Measurements from ENCODE around the gene KAT6B.
"Not testable (repeated sequence)": the region's sequence is repeated elsewhere in the genome, so short reads cannot be mapped to it uniquely, and the experiment has no call there.

KAT6B gene

DNA sequence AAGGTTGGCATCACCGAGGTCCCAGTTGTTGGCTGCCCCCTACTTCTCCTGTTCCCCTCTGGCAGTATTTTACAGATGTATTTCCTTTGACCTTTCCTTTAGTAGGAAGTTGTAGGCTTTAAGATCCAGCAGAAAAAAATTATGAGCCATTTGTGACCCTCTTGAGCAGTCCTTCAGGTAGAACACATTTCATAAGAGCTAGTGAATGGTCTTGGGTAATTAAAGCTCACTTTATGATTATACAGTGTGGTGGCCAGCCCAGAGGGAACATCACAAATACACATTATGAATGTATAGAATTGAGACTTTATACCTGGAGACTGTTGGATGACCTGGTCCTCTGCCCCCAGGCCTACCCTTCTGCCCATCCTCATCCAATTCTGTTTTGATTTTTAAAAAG lies 57.0 kb downstream of the KAT6B start:
- H3K9me3 Mint-ChIP-seq: no peaks in the 10 kb centered on the region
- H3K27ac Mint-ChIP-seq: no peak overlapping the region
- no peaks in the 10 kb centered on the region for H3K36me3 Mint-ChIP-seq
- H3K4me1 Mint-ChIP-seq: peaks cover 59% of the 10 kb centered on the region
- H3K27me3 Mint-ChIP-seq: no peaks in the 10 kb centered on the region
- H3K4me3 Mint-ChIP-seq: no peak overlapping the region

DNA sequence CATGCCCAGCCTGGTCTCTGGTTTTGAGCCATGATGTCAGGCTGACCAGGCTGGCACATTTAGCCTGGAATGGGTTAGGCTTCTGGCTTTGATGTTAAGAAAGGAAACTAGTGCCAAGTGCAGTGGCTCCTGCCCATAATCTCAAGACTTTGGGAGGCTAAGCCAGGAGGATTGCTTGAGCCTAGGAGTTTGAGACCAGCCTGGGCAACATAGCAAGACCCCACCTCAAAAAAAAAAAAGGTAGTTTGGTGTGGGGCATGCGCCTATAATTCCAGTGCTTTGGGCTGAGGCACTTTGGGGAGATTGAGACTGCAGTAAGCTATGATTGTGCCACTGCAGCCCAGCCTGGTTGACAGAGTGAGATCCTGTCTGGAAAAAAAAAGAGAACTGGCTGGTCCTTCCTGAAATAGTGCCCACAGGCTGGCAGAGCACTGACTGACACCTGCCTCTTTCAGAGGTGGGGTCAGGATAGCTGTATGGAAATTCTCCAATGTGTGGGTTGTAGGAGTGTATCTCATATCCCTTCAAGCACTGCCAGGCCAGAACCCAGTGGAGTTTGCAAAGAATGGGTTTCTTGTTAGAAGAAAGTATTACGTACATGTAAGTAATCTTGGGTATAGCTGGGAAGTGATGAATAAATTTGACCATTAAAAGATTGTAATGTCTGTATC lies 61.3 kb downstream of the KAT6B start:
- H3K27me3 Mint-ChIP-seq: no peaks in the 10 kb centered on the region
- H3K36me3 Mint-ChIP-seq: no peaks in the 10 kb centered on the region
- H3K27ac Mint-ChIP-seq: peak overlapping the region; percentile 12
- H3K9me3 Mint-ChIP-seq: no peaks in the 10 kb centered on the region
- peaks cover 69% of the 10 kb centered on the region for H3K4me1 Mint-ChIP-seq
- H3K4me3 Mint-ChIP-seq: no peak overlapping the region

DNA sequence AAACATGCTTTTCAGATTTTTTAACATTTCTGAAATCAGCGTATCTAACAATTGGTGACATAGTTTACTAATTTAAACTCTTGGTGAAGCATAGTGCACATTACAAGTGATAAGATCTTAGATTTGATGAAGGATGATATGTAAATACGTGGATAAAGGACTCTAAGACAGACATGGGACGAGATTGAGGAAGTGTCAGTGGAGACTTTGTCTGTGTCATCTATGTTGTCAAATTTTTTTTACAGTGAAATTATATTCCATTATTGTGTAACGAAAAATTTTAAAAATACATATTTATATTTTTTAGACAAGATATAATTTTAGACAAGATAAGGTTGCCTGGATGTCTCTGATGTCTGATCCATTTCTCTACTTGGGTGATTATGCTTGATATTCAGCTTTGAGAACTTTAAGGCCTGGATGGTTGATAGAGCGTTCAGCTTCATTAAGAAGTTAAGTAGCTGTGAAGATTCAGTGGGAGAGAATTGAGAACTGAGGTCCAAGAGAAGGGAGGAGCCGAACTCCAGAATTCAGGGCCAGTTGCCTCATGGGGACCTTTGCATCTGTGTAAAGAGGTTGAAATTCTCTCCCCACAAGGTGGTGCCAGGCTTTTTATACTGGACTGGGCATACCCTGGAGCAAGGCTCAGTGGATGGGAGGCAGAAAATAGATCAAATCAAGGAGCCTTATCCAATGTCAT lies 62.7 kb downstream of the KAT6B start:
- H3K9me3 Mint-ChIP-seq: no peaks in the 10 kb centered on the region
- H3K27ac Mint-ChIP-seq: peak overlapping the region; percentile 26
- no peaks in the 10 kb centered on the region for H3K27me3 Mint-ChIP-seq
- H3K4me3 Mint-ChIP-seq: no peak overlapping the region
- H3K4me1 Mint-ChIP-seq: peaks cover 60% of the 10 kb centered on the region
- no peaks in the 10 kb centered on the region for H3K36me3 Mint-ChIP-seq

DNA sequence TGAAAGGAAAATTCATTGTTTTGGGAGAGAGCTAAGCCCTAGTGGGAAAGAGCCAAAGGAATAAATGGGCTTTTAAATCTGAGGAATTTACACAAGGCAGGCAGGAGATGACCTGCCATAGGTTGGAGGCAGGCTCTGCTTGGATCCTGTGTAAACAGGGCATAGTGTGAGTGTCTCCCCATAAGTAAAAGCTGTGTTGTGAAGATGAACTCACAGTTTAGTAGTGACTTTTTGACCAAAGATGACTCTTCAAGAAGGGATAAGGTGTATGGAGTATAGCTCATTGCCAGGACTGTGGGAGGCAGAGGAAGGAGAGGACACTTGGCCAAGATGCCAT lies 63.2 kb downstream of the KAT6B start:
- no peaks in the 10 kb centered on the region for H3K9me3 Mint-ChIP-seq
- H3K27ac Mint-ChIP-seq: peak overlapping the region; percentile 26
- peaks cover 63% of the 10 kb centered on the region for H3K4me1 Mint-ChIP-seq
- H3K27me3 Mint-ChIP-seq: no peaks in the 10 kb centered on the region
- H3K4me3 Mint-ChIP-seq: no peak overlapping the region
- no peaks in the 10 kb centered on the region for H3K36me3 Mint-ChIP-seq

DNA sequence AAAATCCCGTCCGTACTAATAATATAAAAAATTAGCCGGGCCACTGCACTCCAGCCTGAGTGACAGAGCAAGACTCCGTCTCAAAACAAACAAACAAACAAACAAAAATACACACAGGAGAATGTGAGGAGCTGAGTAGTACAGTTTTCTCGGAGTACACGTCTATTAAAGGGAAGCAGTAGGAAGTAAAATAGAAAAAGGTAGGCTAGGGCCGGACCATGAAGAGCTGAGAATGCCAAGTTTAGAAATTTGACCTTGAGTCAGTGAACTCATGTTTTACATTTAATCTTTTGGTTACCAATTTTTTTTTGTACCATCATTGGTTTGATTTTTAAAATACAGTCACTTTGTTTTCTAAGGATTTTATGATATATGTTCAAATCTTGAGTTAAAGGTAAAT lies 64.1 kb downstream of the KAT6B start:
- no peaks in the 10 kb centered on the region for H3K27me3 Mint-ChIP-seq
- H3K36me3 Mint-ChIP-seq: peaks cover 2% of the 10 kb centered on the region
- H3K9me3 Mint-ChIP-seq: no peaks in the 10 kb centered on the region
- H3K27ac Mint-ChIP-seq: peak overlapping the region; percentile 68
- H3K4me1 Mint-ChIP-seq: peaks cover 71% of the 10 kb centered on the region
- no peak overlapping the region for H3K4me3 Mint-ChIP-seq

DNA sequence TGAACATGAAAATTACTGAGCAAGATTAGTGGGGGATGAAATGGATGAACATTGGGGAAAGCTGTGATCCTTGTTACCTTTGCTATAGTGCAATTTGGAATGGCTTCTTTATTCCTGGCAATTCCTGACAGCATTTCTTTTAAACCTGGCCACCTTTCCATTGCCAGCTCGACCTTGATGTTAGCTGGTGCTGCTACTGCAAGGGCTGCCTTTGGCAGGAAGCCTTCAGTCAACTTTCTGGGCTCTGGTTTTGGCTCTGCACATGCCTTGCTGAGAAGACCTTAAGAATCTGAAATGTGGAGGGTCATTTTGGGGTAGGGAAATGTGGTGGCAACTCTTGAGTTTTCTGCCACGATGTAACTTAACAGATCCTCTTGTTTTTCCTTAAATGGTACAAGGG lies 64.7 kb downstream of the KAT6B start:
- no peaks in the 10 kb centered on the region for H3K9me3 Mint-ChIP-seq
- H3K4me1 Mint-ChIP-seq: peaks cover 73% of the 10 kb centered on the region
- H3K36me3 Mint-ChIP-seq: peaks cover 5% of the 10 kb centered on the region
- H3K4me3 Mint-ChIP-seq: no peak overlapping the region
- H3K27ac Mint-ChIP-seq: peak overlapping the region; percentile 8
- no peaks in the 10 kb centered on the region for H3K27me3 Mint-ChIP-seq

DNA sequence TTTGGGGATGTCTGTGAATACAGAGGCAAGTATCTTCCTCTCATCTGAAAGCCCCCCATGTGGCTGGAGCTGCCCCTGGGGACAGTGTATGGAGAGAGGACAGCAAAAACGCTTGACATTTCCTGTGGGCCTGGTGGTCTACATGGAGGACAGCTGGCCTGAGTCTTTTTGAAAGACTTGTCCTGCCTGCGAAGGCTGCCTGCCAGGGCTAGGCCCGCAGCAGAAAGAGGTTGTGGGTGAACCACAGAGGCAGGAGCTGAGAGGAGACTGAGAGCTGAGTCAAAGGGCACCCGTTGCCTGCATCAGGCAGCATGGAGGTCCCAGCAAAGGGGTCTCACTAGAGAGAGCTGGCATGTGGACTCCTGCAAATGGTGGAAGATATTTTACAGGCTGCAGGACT lies 66.4 kb downstream of the KAT6B start:
- no peak overlapping the region for H3K4me3 Mint-ChIP-seq
- peaks cover 5% of the 10 kb centered on the region for H3K36me3 Mint-ChIP-seq
- H3K27ac Mint-ChIP-seq: no peak overlapping the region
- peaks cover 79% of the 10 kb centered on the region for H3K4me1 Mint-ChIP-seq
- no peaks in the 10 kb centered on the region for H3K9me3 Mint-ChIP-seq
- H3K27me3 Mint-ChIP-seq: no peaks in the 10 kb centered on the region

DNA sequence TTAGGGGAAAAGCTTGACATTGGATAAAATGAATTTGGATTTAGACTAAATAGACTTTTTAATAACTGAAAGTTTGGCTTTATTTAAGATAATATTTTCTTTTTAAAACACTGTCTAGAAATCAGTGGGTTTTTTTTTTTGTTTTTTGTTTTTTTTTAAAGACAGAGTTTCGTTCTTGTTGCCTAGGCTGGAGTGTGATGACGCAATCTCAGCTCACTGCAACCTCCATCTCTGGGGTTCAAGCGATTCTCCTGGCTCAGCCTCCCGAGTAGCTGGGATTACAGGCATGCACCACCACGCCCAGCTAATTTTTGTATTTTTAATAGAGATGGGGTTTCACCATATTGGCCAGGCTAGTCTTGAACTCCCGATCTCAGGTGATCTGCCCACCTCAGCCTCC lies 66.9 kb downstream of the KAT6B start:
- H3K27ac Mint-ChIP-seq, H3K9me3 Mint-ChIP-seq, H3K36me3 Mint-ChIP-seq, H3K27me3 Mint-ChIP-seq, H3K4me3 Mint-ChIP-seq: not testable (repeated sequence)
- peaks cover 79% of the 10 kb centered on the region for H3K4me1 Mint-ChIP-seq

DNA sequence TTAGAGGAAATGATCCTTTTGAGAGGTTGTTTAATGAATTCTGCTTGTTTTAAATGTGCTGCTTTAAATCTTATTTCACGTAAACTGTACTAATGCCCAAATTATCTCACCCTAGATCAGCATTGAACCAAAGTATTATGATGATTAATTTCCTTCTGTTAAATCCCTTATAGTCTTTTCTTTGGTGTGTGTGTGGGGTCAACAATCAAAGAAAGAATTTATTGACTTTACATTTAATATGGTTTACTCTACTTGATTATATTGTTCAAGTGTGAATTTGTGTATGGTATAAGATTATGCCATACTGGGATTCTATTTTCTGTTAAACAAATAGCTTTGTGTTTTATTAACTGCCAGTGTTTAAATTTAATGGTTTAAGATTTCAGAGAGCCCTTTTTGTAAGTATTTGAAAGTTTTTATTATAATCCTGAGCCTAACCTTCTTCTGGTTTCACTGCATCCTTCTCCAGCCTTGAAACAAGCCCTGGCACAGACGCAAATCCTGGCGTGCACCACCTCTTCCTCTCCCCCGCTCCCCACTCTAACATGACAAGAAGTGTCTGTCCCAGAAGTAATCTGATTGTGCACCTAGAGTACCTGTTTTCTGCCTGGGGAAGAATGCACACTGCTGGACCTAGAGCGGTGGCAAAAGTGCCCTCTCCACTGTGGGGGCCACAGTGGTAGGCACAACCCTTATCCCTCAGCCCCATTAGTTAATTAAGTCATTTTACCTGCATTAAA lies 70.6 kb downstream of the KAT6B start:
- H3K27ac Mint-ChIP-seq: peak overlapping the region; percentile 62
- H3K4me1 Mint-ChIP-seq: peaks cover 78% of the 10 kb centered on the region
- no peaks in the 10 kb centered on the region for H3K9me3 Mint-ChIP-seq
- no peaks in the 10 kb centered on the region for H3K27me3 Mint-ChIP-seq
- peak overlapping the region; percentile 44 for H3K4me3 Mint-ChIP-seq
- peaks cover 5% of the 10 kb centered on the region for H3K36me3 Mint-ChIP-seq

DNA sequence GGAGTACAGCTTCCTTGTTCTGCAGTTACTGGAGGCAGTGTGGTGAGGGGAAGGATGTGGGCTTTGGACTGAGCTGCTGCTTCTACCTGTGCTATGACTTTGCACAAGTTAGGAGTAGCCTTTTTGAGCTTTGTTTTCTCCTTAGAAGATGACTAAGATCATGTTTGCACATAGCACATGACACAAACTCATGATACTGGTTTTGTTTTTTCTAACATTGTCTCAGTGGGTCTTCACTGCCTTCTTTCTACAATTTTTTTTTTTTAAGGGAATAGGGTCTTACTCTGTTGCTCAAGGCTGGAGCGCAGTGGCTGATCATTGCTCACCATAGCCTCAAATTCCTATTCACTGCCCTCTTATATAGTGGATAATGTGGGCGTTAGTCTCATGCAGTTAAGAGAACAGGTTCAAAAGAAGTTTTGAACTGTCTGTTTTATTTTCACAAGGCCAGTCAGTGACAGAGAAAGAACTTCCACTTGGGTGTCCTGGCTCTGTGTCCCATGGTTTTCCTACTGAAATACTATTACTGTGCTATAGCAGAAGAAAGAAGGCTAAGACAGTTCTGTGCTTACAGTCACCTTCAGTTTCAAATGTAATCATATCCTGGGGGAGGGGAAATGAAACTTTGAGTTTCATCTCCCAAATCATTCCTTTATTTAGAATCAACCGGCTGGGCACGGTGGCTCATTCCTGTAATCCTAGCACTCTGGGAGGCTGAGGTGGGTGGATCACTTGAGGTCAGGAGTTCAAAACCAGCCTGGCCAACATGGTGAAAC lies 72.0 kb downstream of the KAT6B start:
- Mint-ChIP-seq H3K9me3 (no peaks in the 10 kb centered on the region), H3K27me3 (no peaks in the 10 kb centered on the region), H3K27ac (peak overlapping the region; percentile 23), H3K4me3 (peak overlapping the region; percentile 49), H3K36me3 (peaks cover 5% of the 10 kb centered on the region), H3K4me1 (peaks cover 83% of the 10 kb centered on the region)

DNA sequence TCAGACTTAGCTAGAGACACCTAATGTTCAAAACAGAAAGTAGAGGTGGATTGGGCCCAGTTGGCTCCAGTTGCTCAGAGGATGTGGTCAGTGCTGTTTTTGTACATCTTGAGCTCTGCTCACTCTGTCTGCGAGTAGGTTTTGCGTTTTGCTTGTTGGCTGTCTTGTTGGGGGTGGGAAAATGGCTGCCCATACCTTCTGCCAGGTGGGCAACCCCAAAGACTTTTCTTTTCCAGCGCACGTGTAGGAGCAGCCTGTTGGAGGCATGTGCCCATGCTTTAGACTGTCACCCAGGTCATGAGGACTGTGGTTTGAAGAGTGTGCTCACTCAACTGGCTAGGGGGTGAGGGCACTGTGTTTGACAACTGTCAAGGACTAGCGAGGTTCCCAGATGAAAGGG lies 73.9 kb downstream of the KAT6B start:
- Mint-ChIP-seq H3K27ac (peak overlapping the region; percentile 57), H3K4me1 (peaks cover 87% of the 10 kb centered on the region), H3K4me3 (no peak overlapping the region)

DNA sequence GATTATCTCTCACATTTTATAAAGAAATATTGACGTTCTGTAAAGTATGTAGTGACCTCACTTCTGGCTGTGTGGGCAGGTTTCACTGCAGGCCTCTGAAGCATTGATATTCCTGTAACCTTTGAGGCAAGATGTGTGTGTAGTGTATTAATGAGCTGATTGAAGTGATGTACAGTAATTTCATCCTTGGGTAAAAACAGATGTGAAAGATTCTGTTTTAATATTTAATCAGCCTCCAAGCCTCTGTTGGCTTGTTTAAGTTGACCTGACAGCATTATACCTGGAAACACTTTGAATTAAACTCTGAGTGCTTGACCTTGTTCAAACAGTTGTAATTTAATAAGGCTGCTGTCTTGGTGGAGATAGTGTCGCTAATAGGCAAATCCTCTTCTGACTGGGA lies 74.9 kb downstream of the KAT6B start:
- Mint-ChIP-seq H3K36me3 (no peaks in the 10 kb centered on the region), H3K4me1 (peaks cover 87% of the 10 kb centered on the region), H3K27me3 (no peaks in the 10 kb centered on the region), H3K9me3 (no peaks in the 10 kb centered on the region), H3K27ac (peak overlapping the region; percentile 26), H3K4me3 (no peak overlapping the region)

More for the DNA sequence above, 73.9 kb downstream of the KAT6B start:
- Mint-ChIP-seq H3K9me3 (no peaks in the 10 kb centered on the region), H3K36me3 (peaks cover 3% of the 10 kb centered on the region), H3K27me3 (no peaks in the 10 kb centered on the region)

DNA sequence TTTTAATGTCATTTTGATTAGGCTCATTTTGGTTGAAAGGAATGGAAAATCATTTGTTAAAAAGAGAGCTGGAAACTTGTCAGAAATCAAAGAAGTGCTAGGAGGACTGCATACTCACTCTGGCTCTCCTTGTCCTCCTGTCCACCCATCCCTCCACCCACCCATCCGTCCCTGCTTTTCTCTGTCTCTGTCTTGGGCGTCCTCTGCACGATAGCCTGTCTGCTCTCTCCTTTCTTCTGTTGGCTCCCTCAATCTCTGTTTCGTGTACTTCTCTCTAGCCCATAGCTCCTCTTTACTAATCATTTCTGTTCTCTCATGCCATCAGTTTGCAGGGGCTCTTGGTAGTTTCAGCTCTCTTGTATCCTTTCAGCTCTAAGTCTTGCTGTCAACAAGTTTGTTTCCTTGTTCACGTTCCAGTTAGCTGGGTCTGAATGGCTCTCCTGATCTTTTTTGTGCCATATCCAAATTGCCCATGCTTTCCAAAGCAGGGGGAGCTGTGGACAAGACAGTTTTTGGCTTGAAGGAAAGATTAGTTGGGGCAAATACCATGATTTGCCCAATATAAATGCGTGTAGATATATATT lies 75.6 kb downstream of the KAT6B start:
- Mint-ChIP-seq H3K4me3 (no peak overlapping the region), H3K9me3 (no peaks in the 10 kb centered on the region), H3K27ac (peak overlapping the region; percentile 68), H3K4me1 (peaks cover 87% of the 10 kb centered on the region), H3K27me3 (no peaks in the 10 kb centered on the region), H3K36me3 (no peaks in the 10 kb centered on the region)

DNA sequence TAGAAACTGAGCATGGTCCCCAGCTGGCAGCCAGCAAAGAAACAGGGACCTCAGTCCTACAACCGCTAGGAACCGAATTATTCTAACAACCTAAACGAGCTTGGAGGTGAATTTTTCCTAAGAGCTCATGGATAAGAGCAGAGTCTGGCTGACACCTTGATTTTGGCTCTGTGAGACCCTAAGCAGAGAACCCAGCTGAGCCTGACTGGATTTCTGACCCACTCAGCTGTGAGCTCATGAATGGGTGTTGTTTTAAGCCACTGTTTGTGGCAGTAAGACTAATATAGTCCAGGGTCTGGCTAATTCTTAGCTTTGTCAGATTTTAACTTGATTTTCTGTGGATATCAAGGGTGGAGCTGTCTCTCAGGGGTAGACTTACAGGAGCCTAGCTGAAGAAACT lies 77.1 kb downstream of the KAT6B start:
- Mint-ChIP-seq H3K27me3 (no peaks in the 10 kb centered on the region), H3K4me1 (peaks cover 74% of the 10 kb centered on the region), H3K27ac (no peak overlapping the region), H3K4me3 (no peak overlapping the region), H3K9me3 (no peaks in the 10 kb centered on the region), H3K36me3 (no peaks in the 10 kb centered on the region)

DNA sequence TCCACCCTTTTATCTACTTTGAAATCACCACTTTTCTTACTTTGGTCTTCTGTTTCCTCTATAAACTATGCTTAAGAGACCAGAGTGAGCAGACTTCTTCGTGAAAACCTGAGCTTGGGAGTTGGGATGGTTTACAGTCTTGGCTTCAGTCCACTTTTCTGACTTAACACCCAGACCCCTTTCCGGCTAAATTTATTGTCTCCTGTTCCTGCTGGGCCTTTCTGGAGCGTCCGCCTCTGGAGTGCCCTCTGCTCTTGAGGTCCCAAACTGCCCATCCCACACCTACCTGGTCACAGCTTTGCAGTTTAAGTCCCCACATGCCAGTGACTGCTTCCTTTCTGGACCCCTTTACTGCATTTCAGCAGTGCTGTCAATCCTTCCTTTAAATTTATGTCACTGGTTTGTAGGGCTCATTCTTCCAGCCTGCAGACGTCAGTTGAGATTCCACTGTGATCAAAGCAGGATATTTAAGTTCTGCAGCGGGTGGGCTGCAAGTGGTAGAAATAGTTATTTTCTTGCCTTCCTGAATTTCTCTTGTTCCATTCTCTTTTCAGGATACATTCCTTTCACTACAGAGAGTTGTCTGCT lies 80.3 kb downstream of the KAT6B start:
- H3K4me3 Mint-ChIP-seq: no peak overlapping the region
- no peaks in the 10 kb centered on the region for H3K27me3 Mint-ChIP-seq
- peaks cover 77% of the 10 kb centered on the region for H3K4me1 Mint-ChIP-seq
- H3K9me3 Mint-ChIP-seq: no peaks in the 10 kb centered on the region
- H3K36me3 Mint-ChIP-seq: peaks cover 3% of the 10 kb centered on the region
- H3K27ac Mint-ChIP-seq: no peak overlapping the region
